C4-2B (cell line): ENCODE data around the gene TANGO6.

Experiments
- ZFX ChIP-seq: fragments of 450-650 bp; IDR thresholded peaks from 2 replicates; pipeline ENCODE4 v1.6.1; 2017
- TF ChIP-seq, protein P1 (sequence below): fragments of 450-650 bp; conservative IDR thresholded peaks from 2 replicates; pipeline ENCODE4 v1.5.1; 2017; ENCODE audit warnings: mild to moderate bottlenecking

- TF ChIP-seq, protein P1, sequence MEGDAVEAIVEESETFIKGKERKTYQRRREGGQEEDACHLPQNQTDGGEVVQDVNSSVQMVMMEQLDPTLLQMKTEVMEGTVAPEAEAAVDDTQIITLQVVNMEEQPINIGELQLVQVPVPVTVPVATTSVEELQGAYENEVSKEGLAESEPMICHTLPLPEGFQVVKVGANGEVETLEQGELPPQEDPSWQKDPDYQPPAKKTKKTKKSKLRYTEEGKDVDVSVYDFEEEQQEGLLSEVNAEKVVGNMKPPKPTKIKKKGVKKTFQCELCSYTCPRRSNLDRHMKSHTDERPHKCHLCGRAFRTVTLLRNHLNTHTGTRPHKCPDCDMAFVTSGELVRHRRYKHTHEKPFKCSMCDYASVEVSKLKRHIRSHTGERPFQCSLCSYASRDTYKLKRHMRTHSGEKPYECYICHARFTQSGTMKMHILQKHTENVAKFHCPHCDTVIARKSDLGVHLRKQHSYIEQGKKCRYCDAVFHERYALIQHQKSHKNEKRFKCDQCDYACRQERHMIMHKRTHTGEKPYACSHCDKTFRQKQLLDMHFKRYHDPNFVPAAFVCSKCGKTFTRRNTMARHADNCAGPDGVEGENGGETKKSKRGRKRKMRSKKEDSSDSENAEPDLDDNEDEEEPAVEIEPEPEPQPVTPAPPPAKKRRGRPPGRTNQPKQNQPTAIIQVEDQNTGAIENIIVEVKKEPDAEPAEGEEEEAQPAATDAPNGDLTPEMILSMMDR, result no peak
- no peak for TF ChIP-seq ZFX
Observed at GRCh38 chr16:69013991-69014390, 170.7 kb downstream of the TANGO6 start.
